Esophagus muscularis mucosa (tissue), 3 donors: ENCODE results near the gene SH3RF3.
A peak's percentile ranks its signal among the peaks of the same experiment; 100 is the strongest.

Experiments
- CTCF ChIP-seq, 3 experiments: fragments of 200-600 bp in 2 of 3; fragments of 450-650 bp in 1 of 3; sonication (generic) in 2 of 3; IDR thresholded peaks; one replicate each; pipeline ENCODE4 v1.5.1; 2017 to 2019; ENCODE audit warnings: antibody characterized with exemption in 3 of 3, mild to moderate bottlenecking in 2 of 3, moderate library complexity in 1 of 3
- POLR2AphosphoS5 ChIP-seq, 2 donors: sonication (generic); formaldehyde crosslinking; IDR thresholded peaks; one replicate each; pipeline ENCODE4 v1.6.1; 2017; ENCODE audit warnings: antibody characterized with exemption in 2 of 2

- TF ChIP-seq CTCF (IDR thresholded peaks at IDR 0.05) = no peak
- TF ChIP-seq POLR2AphosphoS5 (IDR thresholded peaks at IDR 0.05) = peak in 1 of 2 donors; percentile 13
Measured at GRCh38 chr2:109382951-109383350, 253.9 kb downstream of the SH3RF3 start.
